ENCODE results near the gene GIN1. TPM values are rescaled to one million over a fixed set of nuclear protein-coding genes. Genes with fewer than 3 reads are reported as not detected.

The GIN1 gene
- total and polyA plus RNA-seq, 9 of the 15 experiments (the other 6 are each of a cell fraction or from before 2014, with no cell fraction given): 2.4 to 9.8 (median 7.8) TPM

- Histone ChIP-seq H3K79me2 (ENCODE audit: control insufficient read depth, insufficient read depth, low read length) (0 out of 3 replicates have a peak, but pooled peaks cover 3% of the 10 kb centered on the region), H3K4me1 (replicated peaks in 1 of 2; ENCODE audit: control insufficient read depth in 2 of 2, insufficient read depth in 2 of 2, low read length in 2 of 2) (peaks cover 0 to 7% of the 10 kb centered on the region in 2 experiments; a peak in 3 of 5 replicates), H3K27me3 (ENCODE audit: control insufficient read depth in 2 of 2, insufficient read depth in 2 of 2, low read length in 2 of 2) (no peaks in the 10 kb centered on the region), H3K9ac (ENCODE audit: insufficient read depth in 1 of 2, low read depth in 2 of 2, low read length in 2 of 2) (no peak overlapping the region), H4K20me1 (replicated peaks; ENCODE audit: control insufficient read depth, insufficient read depth, low read length) (no peaks in the 10 kb centered on the region), H3K27ac (ENCODE audit: extremely low read depth, low read depth, low read length) (peak overlapping the region; percentile 4; the same call in 1 of the 3 replicates), H2AFZ (ENCODE audit: low read depth, low read length) (peak overlapping the region; percentile 69; the same call in 1 of the 2 replicates), H3K9me1 (ENCODE audit: control insufficient read depth, insufficient read depth, low read length) (no peaks in the 10 kb centered on the region), H3K4me3 (no peak overlapping the region), H3K36me3 (ENCODE audit: control insufficient read depth, insufficient read depth, low read length) (no peaks in the 10 kb centered on the region; the same call in 2 of the 3 replicates), H3K4me2 (ENCODE audit: insufficient read depth, low read length) (no peak overlapping the region), H3K9me3 (replicated peaks; ENCODE audit: control insufficient read depth, insufficient read depth, low read depth, low read length) (no peaks in the 10 kb centered on the region)
- no peak for ATAC-seq
- ChIA-PET CTCF (ENCODE audit: low intra/inter-chr PET ratio) (no interaction called here), POLR2A (interaction anchor here (1.7 kb wide), 1 partner anchor 12 kb away, joined by 9 read pairs; the partner anchor contains the start of genes GIN1 and PPIP5K2)
- intact Hi-C loops (cut with micrococcal nuclease) (no loop called here), in situ Hi-C loops (cut with MboI) (no loop called here)
- 39% methylated on average over 2 of the region's 2 CpGs for WGBS (ENCODE audit: insufficient coverage, low coverage, missing lambda C conversion rate)
- TF ChIP-seq POLR2AphosphoS5 (IDR thresholded peaks at IDR 0.05; ENCODE audit: control insufficient read depth, insufficient read depth, low read depth, low read length): no peak
- no peak for TF ChIP-seq ZNF589 (CRISPR knock-in tag; IDR thresholded peaks at IDR 0.05; ENCODE audit: low read depth)
- TF ChIP-seq, protein P1, sequence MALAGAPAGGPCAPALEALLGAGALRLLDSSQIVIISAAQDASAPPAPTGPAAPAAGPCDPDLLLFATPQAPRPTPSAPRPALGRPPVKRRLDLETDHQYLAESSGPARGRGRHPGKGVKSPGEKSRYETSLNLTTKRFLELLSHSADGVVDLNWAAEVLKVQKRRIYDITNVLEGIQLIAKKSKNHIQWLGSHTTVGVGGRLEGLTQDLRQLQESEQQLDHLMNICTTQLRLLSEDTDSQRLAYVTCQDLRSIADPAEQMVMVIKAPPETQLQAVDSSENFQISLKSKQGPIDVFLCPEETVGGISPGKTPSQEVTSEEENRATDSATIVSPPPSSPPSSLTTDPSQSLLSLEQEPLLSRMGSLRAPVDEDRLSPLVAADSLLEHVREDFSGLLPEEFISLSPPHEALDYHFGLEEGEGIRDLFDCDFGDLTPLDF (CRISPR knock-in tag; IDR thresholded peaks at IDR 0.05): no peak
- TF ChIP-seq ZNF696 (CRISPR knock-in tag; conservative IDR thresholded peaks at IDR 0.05): no peak
- TF ChIP-seq YBX1 (IDR thresholded peaks at IDR 0.05): no peak
- TF ChIP-seq MGA (IDR thresholded peaks at IDR 0.05): no peak
- no peak for TF ChIP-seq TBL1XR1 (IDR thresholded peaks at IDR 0.05; ENCODE audit: low read length in 2 of 2)
- TF ChIP-seq ZNF778 (CRISPR knock-in tag; IDR thresholded peaks at IDR 0.05): no peak
- no peak for TF ChIP-seq HNRNPUL1 (IDR thresholded peaks at IDR 0.05; ENCODE audit: low read length)
- BruUV-seq (replicated peaks): no TSS peak
- no peak for DNase-seq (ENCODE audit: extremely low read depth in 1 of 4, low spot score in 3 of 4)
- FAIRE-seq: no peak
Measured at GRCh38 chr5:103108086-103108485, 11.9 kb downstream of the GIN1 start.
